Measurements from ENCODE around the gene CCDC68. TPM values are rescaled to one million over a fixed set of nuclear protein-coding genes. Genes with fewer than 3 reads are reported as not detected.

Gene CCDC68
- total RNA-seq, 2 donors from 2014 or later = 50.9 to 61.1 TPM

- intact Hi-C loops (cut with DNase I, micrococcal nuclease) = no loop called here
- DNase-seq (no peak), ATAC-seq (no peak)
Observed at GRCh38 chr18:54931152-54931551, 28.1 kb downstream of the CCDC68 start.

- DNase-seq (no peak), ATAC-seq (no peak)
- intact Hi-C loops (cut with DNase I, micrococcal nuclease) = no loop called here
Observed at GRCh38 chr18:54928236-54928635, 31.0 kb downstream of the CCDC68 start.

- ATAC-seq (no peak), DNase-seq (no peak)
- intact Hi-C loops (cut with DNase I, micrococcal nuclease) = no loop called here
Observed at GRCh38 chr18:54926593-54927325, 32.5 kb downstream of the CCDC68 start.

- no peak for ATAC-seq
- no peak for DNase-seq
- intact Hi-C loops (cut with DNase I, micrococcal nuclease) = no loop called here
Observed at GRCh38 chr18:54924948-54925347, 34.3 kb downstream of the CCDC68 start.

GRCh38 chr18:54923339-54923956, 35.8 kb downstream of the CCDC68 start:
- DNase-seq (no peak), ATAC-seq (no peak)
- intact Hi-C loops (cut with DNase I, micrococcal nuclease) = no loop called here

GRCh38 chr18:54919412-54919811, 39.8 kb downstream of the CCDC68 start:
- ATAC-seq (no peak), DNase-seq (no peak)
- intact Hi-C loops (cut with DNase I, micrococcal nuclease) = no loop called here

- intact Hi-C loops (cut with DNase I, micrococcal nuclease) = no loop called here
- ATAC-seq = no peak
- no peak for DNase-seq
Observed at GRCh38 chr18:54918060-54918459, 41.2 kb downstream of the CCDC68 start.

GRCh38 chr18:54916507-54916906, 42.8 kb downstream of the CCDC68 start:
- no peak for ATAC-seq
- intact Hi-C loops (cut with DNase I, micrococcal nuclease) = no loop called here
- DNase-seq = no peak

GRCh38 chr18:54914816-54915215, 44.4 kb downstream of the CCDC68 start:
- DNase-seq (no peak), ATAC-seq (no peak)
- intact Hi-C loops (cut with DNase I, micrococcal nuclease) = no loop called here

GRCh38 chr18:54911551-54911950, 47.7 kb downstream of the CCDC68 start:
- ATAC-seq (no peak), DNase-seq (no peak)
- intact Hi-C loops (cut with DNase I, micrococcal nuclease) = no loop called here

- DNase-seq = no peak
Observed at GRCh38 chr18:54910161-54910919, 48.9 kb downstream of the CCDC68 start.

GRCh38 chr18:54909538-54909937, 49.7 kb downstream of the CCDC68 start:
- DNase-seq (no peak), ATAC-seq (no peak)
- intact Hi-C loops (cut with DNase I, micrococcal nuclease) = no loop called here

More at GRCh38 chr18:54910161-54910919, 48.9 kb downstream of the CCDC68 start:
- ATAC-seq = no peak
- intact Hi-C loops (cut with DNase I, micrococcal nuclease) = no loop called here

- ATAC-seq (no peak), DNase-seq (no peak)
- intact Hi-C loops (cut with DNase I, micrococcal nuclease) = no loop called here
Observed at GRCh38 chr18:54906331-54907185, 52.7 kb downstream of the CCDC68 start.

GRCh38 chr18:54905629-54906028, 53.6 kb downstream of the CCDC68 start:
- ATAC-seq = no peak
- no peak for DNase-seq
- intact Hi-C loops (cut with DNase I, micrococcal nuclease) = no loop called here

GRCh38 chr18:54904581-54904980, 54.7 kb downstream of the CCDC68 start:
- DNase-seq (no peak), ATAC-seq (no peak)
- intact Hi-C loops (cut with DNase I, micrococcal nuclease) = no loop called here

- no peak for ATAC-seq
- intact Hi-C loops (cut with DNase I, micrococcal nuclease) = no loop called here
- DNase-seq = no peak
Observed at GRCh38 chr18:54900290-54900689, 59.0 kb downstream of the CCDC68 start.

- intact Hi-C loops (cut with DNase I, micrococcal nuclease) = no loop called here
- ATAC-seq (no peak), DNase-seq (no peak)
Observed at GRCh38 chr18:54899500-54899899, 59.8 kb downstream of the CCDC68 start.

- DNase-seq (no peak), ATAC-seq (no peak)
- intact Hi-C loops (cut with DNase I, micrococcal nuclease) = no loop called here
Observed at GRCh38 chr18:54888933-54889332, 70.3 kb downstream of the CCDC68 start.

GRCh38 chr18:54888378-54888777, 70.9 kb downstream of the CCDC68 start:
- intact Hi-C loops (cut with DNase I, micrococcal nuclease) = no loop called here
- ATAC-seq (no peak), DNase-seq (no peak)

Measured in left colon (tissue), 2 donors.